Measurements from ENCODE around the gene SLCO2B1. TPM values are rescaled to one million over a fixed set of nuclear protein-coding genes. Genes with fewer than 3 reads are reported as not detected.

The SLCO2B1 gene
- total RNA-seq, 1 experiment from 2014 or later: 0.57 TPM

DNA sequence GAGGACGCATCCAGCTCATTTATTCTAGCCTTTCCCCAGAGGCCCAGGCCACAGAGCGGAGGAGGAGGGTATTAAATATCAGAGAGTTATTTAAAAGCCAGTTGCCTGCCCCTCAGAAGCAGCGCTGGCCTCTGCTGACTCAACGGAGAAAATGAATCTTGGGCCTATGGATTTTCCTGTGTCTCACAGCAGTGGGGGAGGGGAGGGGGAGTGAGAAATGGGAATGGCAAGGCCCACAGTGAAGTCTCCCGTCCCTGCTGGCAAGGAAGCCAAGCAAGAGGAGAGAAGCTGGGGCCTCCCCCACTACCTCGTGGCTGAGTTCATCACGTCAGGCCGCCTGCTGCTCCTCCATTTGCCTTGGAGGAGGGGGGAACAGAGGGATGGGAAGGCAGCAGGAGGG, 85.2 kb downstream of the SLCO2B1 start:
- TF ChIP-seq, protein P1, sequence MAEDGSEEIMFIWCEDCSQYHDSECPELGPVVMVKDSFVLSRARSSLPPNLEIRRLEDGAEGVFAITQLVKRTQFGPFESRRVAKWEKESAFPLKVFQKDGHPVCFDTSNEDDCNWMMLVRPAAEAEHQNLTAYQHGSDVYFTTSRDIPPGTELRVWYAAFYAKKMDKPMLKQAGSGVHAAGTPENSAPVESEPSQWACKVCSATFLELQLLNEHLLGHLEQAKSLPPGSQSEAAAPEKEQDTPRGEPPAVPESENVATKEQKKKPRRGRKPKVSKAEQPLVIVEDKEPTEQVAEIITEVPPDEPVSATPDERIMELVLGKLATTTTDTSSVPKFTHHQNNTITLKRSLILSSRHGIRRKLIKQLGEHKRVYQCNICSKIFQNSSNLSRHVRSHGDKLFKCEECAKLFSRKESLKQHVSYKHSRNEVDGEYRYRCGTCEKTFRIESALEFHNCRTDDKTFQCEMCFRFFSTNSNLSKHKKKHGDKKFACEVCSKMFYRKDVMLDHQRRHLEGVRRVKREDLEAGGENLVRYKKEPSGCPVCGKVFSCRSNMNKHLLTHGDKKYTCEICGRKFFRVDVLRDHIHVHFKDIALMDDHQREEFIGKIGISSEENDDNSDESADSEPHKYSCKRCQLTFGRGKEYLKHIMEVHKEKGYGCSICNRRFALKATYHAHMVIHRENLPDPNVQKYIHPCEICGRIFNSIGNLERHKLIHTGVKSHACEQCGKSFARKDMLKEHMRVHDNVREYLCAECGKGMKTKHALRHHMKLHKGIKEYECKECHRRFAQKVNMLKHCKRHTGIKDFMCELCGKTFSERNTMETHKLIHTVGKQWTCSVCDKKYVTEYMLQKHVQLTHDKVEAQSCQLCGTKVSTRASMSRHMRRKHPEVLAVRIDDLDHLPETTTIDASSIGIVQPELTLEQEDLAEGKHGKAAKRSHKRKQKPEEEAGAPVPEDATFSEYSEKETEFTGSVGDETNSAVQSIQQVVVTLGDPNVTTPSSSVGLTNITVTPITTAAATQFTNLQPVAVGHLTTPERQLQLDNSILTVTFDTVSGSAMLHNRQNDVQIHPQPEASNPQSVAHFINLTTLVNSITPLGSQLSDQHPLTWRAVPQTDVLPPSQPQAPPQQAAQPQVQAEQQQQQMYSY (CRISPR knock-in tag; IDR thresholded peaks at IDR 0.05): no peak
- TF ChIP-seq, protein P2, sequence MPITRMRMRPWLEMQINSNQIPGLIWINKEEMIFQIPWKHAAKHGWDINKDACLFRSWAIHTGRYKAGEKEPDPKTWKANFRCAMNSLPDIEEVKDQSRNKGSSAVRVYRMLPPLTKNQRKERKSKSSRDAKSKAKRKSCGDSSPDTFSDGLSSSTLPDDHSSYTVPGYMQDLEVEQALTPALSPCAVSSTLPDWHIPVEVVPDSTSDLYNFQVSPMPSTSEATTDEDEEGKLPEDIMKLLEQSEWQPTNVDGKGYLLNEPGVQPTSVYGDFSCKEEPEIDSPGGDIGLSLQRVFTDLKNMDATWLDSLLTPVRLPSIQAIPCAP (CRISPR knock-in tag; IDR thresholded peaks at IDR 0.05): no peak
- TF ChIP-seq, protein P3, sequence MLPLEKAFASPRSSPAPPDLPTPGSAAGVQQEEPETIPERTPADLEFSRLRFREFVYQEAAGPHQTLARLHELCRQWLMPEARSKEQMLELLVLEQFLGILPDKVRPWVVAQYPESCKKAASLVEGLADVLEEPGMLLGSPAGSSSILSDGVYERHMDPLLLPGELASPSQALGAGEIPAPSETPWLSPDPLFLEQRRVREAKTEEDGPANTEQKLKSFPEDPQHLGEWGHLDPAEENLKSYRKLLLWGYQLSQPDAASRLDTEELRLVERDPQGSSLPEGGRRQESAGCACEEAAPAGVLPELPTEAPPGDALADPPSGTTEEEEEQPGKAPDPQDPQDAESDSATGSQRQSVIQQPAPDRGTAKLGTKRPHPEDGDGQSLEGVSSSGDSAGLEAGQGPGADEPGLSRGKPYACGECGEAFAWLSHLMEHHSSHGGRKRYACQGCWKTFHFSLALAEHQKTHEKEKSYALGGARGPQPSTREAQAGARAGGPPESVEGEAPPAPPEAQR (CRISPR knock-in tag; IDR thresholded peaks at IDR 0.05): no peak
- TF ChIP-seq ZBTB21 (CRISPR knock-in tag; IDR thresholded peaks at IDR 0.05; ENCODE audit: borderline replicate concordance) (no peak), SOX15 (CRISPR knock-in tag; IDR thresholded peaks at IDR 0.05) (no peak), RELA (CRISPR knock-in tag; IDR thresholded peaks at IDR 0.05; ENCODE audit: borderline replicate concordance) (no peak), TP53 (CRISPR knock-in tag; IDR thresholded peaks at IDR 0.05) (no peak)
- TF ChIP-seq, protein P4, sequence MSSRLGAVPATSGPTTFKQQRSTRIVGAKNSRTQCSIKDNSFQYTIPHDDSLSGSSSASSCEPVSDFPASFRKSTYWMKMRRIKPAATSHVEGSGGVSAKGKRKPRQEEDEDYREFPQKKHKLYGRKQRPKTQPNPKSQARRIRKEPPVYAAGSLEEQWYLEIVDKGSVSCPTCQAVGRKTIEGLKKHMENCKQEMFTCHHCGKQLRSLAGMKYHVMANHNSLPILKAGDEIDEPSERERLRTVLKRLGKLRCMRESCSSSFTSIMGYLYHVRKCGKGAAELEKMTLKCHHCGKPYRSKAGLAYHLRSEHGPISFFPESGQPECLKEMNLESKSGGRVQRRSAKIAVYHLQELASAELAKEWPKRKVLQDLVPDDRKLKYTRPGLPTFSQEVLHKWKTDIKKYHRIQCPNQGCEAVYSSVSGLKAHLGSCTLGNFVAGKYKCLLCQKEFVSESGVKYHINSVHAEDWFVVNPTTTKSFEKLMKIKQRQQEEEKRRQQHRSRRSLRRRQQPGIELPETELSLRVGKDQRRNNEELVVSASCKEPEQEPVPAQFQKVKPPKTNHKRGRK (CRISPR knock-in tag; IDR thresholded peaks at IDR 0.05; ENCODE audit: borderline replicate concordance): no peak
- TF ChIP-seq, protein P5, sequence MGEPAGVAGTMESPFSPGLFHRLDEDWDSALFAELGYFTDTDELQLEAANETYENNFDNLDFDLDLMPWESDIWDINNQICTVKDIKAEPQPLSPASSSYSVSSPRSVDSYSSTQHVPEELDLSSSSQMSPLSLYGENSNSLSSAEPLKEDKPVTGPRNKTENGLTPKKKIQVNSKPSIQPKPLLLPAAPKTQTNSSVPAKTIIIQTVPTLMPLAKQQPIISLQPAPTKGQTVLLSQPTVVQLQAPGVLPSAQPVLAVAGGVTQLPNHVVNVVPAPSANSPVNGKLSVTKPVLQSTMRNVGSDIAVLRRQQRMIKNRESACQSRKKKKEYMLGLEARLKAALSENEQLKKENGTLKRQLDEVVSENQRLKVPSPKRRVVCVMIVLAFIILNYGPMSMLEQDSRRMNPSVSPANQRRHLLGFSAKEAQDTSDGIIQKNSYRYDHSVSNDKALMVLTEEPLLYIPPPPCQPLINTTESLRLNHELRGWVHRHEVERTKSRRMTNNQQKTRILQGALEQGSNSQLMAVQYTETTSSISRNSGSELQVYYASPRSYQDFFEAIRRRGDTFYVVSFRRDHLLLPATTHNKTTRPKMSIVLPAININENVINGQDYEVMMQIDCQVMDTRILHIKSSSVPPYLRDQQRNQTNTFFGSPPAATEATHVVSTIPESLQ (CRISPR knock-in tag; IDR thresholded peaks at IDR 0.05): no peak
- TF ChIP-seq, protein P6, sequence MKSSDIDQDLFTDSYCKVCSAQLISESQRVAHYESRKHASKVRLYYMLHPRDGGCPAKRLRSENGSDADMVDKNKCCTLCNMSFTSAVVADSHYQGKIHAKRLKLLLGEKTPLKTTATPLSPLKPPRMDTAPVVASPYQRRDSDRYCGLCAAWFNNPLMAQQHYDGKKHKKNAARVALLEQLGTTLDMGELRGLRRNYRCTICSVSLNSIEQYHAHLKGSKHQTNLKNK (CRISPR knock-in tag; IDR thresholded peaks at IDR 0.05): no peak
- TF ChIP-seq, protein P7, sequence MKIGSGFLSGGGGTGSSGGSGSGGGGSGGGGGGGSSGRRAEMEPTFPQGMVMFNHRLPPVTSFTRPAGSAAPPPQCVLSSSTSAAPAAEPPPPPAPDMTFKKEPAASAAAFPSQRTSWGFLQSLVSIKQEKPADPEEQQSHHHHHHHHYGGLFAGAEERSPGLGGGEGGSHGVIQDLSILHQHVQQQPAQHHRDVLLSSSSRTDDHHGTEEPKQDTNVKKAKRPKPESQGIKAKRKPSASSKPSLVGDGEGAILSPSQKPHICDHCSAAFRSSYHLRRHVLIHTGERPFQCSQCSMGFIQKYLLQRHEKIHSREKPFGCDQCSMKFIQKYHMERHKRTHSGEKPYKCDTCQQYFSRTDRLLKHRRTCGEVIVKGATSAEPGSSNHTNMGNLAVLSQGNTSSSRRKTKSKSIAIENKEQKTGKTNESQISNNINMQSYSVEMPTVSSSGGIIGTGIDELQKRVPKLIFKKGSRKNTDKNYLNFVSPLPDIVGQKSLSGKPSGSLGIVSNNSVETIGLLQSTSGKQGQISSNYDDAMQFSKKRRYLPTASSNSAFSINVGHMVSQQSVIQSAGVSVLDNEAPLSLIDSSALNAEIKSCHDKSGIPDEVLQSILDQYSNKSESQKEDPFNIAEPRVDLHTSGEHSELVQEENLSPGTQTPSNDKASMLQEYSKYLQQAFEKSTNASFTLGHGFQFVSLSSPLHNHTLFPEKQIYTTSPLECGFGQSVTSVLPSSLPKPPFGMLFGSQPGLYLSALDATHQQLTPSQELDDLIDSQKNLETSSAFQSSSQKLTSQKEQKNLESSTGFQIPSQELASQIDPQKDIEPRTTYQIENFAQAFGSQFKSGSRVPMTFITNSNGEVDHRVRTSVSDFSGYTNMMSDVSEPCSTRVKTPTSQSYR (CRISPR knock-in tag; IDR thresholded peaks at IDR 0.05): no peak
- TF ChIP-seq, protein P8, sequence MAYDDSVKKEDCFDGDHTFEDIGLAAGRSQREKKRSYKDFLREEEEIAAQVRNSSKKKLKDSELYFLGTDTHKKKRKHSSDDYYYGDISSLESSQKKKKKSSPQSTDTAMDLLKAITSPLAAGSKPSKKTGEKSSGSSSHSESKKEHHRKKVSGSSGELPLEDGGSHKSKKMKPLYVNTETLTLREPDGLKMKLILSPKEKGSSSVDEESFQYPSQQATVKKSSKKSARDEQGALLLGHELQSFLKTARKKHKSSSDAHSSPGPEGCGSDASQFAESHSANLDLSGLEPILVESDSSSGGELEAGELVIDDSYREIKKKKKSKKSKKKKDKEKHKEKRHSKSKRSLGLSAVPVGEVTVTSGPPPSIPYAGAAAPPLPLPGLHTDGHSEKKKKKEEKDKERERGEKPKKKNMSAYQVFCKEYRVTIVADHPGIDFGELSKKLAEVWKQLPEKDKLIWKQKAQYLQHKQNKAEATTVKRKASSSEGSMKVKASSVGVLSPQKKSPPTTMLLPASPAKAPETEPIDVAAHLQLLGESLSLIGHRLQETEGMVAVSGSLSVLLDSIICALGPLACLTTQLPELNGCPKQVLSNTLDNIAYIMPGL (CRISPR knock-in tag; IDR thresholded peaks at IDR 0.05): no peak
- TF ChIP-seq, protein P9, sequence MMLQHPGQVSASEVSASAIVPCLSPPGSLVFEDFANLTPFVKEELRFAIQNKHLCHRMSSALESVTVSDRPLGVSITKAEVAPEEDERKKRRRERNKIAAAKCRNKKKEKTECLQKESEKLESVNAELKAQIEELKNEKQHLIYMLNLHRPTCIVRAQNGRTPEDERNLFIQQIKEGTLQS (CRISPR knock-in tag; conservative IDR thresholded peaks at IDR 0.05): no peak
- TF ChIP-seq, protein P10, sequence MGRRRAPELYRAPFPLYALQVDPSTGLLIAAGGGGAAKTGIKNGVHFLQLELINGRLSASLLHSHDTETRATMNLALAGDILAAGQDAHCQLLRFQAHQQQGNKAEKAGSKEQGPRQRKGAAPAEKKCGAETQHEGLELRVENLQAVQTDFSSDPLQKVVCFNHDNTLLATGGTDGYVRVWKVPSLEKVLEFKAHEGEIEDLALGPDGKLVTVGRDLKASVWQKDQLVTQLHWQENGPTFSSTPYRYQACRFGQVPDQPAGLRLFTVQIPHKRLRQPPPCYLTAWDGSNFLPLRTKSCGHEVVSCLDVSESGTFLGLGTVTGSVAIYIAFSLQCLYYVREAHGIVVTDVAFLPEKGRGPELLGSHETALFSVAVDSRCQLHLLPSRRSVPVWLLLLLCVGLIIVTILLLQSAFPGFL (CRISPR knock-in tag; IDR thresholded peaks at IDR 0.05; ENCODE audit: borderline replicate concordance): no peak
- TF ChIP-seq, protein P11, sequence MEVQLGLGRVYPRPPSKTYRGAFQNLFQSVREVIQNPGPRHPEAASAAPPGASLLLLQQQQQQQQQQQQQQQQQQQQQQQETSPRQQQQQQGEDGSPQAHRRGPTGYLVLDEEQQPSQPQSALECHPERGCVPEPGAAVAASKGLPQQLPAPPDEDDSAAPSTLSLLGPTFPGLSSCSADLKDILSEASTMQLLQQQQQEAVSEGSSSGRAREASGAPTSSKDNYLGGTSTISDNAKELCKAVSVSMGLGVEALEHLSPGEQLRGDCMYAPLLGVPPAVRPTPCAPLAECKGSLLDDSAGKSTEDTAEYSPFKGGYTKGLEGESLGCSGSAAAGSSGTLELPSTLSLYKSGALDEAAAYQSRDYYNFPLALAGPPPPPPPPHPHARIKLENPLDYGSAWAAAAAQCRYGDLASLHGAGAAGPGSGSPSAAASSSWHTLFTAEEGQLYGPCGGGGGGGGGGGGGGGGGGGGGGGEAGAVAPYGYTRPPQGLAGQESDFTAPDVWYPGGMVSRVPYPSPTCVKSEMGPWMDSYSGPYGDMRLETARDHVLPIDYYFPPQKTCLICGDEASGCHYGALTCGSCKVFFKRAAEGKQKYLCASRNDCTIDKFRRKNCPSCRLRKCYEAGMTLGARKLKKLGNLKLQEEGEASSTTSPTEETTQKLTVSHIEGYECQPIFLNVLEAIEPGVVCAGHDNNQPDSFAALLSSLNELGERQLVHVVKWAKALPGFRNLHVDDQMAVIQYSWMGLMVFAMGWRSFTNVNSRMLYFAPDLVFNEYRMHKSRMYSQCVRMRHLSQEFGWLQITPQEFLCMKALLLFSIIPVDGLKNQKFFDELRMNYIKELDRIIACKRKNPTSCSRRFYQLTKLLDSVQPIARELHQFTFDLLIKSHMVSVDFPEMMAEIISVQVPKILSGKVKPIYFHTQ (CRISPR knock-in tag; IDR thresholded peaks at IDR 0.05): no peak
- ChIA-PET CTCF (interaction anchor here (1.9 to 7.6 kb wide), 5 partner anchors 12 to 96 kb away, joined by 8 to 70 read pairs (median 13); no protein-coding TSS in a partner anchor), POLR2A (interaction anchor here (1.4 to 1.7 kb wide), 2 partner anchors 12 to 22 kb away, joined by 3 read pairs; no protein-coding TSS in a partner anchor)
- H3K27ac Mint-ChIP-seq: no peak overlapping the region
- DNase-seq (ENCODE audit: low spot score): peak; percentile 26
- H3K27me3 Mint-ChIP-seq (ENCODE audit: low read depth): peaks cover 33% of the 10 kb centered on the region
- no peak overlapping the region for H3K4me3 Mint-ChIP-seq
- H3K9me3 Mint-ChIP-seq: no peaks in the 10 kb centered on the region
- H3K36me3 Mint-ChIP-seq: no peaks in the 10 kb centered on the region
- H3K4me1 Mint-ChIP-seq: peaks cover 25% of the 10 kb centered on the region
- ATAC-seq: no peak
